ENCODE measurements around the gene LRRC71.

The LRRC71 gene

GRCh38 chr1:156920233-156921052 lies at the start of gene LRRC71:
Gene LRRC71 (plus strand): TSS chr1:156920632. CDS start chr1:156920804, 172 bp downstream.
- peak; percentile 41 to 46 for DNase-seq (ENCODE audit: low read depth in 1 of 2, low spot score in 1 of 2)

- no peak for DNase-seq (ENCODE audit: low read depth in 1 of 2, low spot score in 1 of 2)
Observed at GRCh38 chr1:156873659-156874058, 46.8 kb upstream of the LRRC71 start.

GRCh38 chr1:156874142-156874541 lies 46.3 kb upstream of the LRRC71 start:
- DNase-seq (ENCODE audit: low read depth in 1 of 2, low spot score in 1 of 2): no peak

- DNase-seq (ENCODE audit: low read depth in 1 of 2, low spot score in 1 of 2): no peak
Observed at GRCh38 chr1:156874572-156875340, 45.7 kb upstream of the LRRC71 start.

- DNase-seq (ENCODE audit: low read depth in 1 of 2, low spot score in 1 of 2): no peak
Observed at GRCh38 chr1:156875341-156875615, 45.2 kb upstream of the LRRC71 start.

- DNase-seq (ENCODE audit: low read depth in 1 of 2, low spot score in 1 of 2): no peak
Observed at GRCh38 chr1:156876281-156876680, 44.2 kb upstream of the LRRC71 start.

- DNase-seq (ENCODE audit: low read depth in 1 of 2, low spot score in 1 of 2): no peak
Observed at GRCh38 chr1:156877433-156878170, 42.8 kb upstream of the LRRC71 start.

- no peak for DNase-seq (ENCODE audit: low read depth in 1 of 2, low spot score in 1 of 2)
Observed at GRCh38 chr1:156879876-156880275, 40.6 kb upstream of the LRRC71 start.

- no peak for DNase-seq (ENCODE audit: low read depth in 1 of 2, low spot score in 1 of 2)
Observed at GRCh38 chr1:156880473-156880872, 40.0 kb upstream of the LRRC71 start.

- no peak for DNase-seq (ENCODE audit: low read depth in 1 of 2, low spot score in 1 of 2)
Observed at GRCh38 chr1:156881101-156881500, 39.3 kb upstream of the LRRC71 start.

GRCh38 chr1:156881663-156882062 lies 38.8 kb upstream of the LRRC71 start:
- no peak for DNase-seq (ENCODE audit: low read depth in 1 of 2, low spot score in 1 of 2)

- no peak for DNase-seq (ENCODE audit: low read depth in 1 of 2, low spot score in 1 of 2)
Observed at GRCh38 chr1:156882543-156882942, 37.9 kb upstream of the LRRC71 start.

- no peak for DNase-seq (ENCODE audit: low read depth in 1 of 2, low spot score in 1 of 2)
Observed at GRCh38 chr1:156883919-156884318, 36.5 kb upstream of the LRRC71 start.

GRCh38 chr1:156884560-156885184 lies 35.8 kb upstream of the LRRC71 start:
- DNase-seq (ENCODE audit: low read depth in 1 of 2, low spot score in 1 of 2): no peak

- no peak for DNase-seq (ENCODE audit: low read depth in 1 of 2, low spot score in 1 of 2)
Observed at GRCh38 chr1:156885314-156885713, 35.1 kb upstream of the LRRC71 start.

- DNase-seq (ENCODE audit: low read depth in 1 of 2, low spot score in 1 of 2): no peak
Observed at GRCh38 chr1:156885880-156886355, 34.5 kb upstream of the LRRC71 start.

- no peak for DNase-seq (ENCODE audit: low read depth in 1 of 2, low spot score in 1 of 2)
Observed at GRCh38 chr1:156886583-156887281, 33.7 kb upstream of the LRRC71 start.

- DNase-seq (ENCODE audit: low read depth in 1 of 2, low spot score in 1 of 2): no peak
Observed at GRCh38 chr1:156887317-156887716, 33.1 kb upstream of the LRRC71 start.

GRCh38 chr1:156887734-156888133 lies 32.7 kb upstream of the LRRC71 start:
- DNase-seq (ENCODE audit: low read depth in 1 of 2, low spot score in 1 of 2): no peak

GRCh38 chr1:156889802-156890580 lies 30.4 kb upstream of the LRRC71 start:
- peak; percentile 21 to 24 for DNase-seq (ENCODE audit: low read depth in 1 of 2, low spot score in 1 of 2)

All from activated CD4-positive, alpha-beta T cell treated with anti-CD3 and anti-CD28 coated beads, Interleukin-2, amount 50 U/mL, for 24 hours (primary cell).